OCI-LY3 (cell line): ENCODE data around the gene DSCAM.

Experiments
- EZH2phosphoT487 ChIP-seq: fragments of 200-600 bp; shearing (Covaris generic); IDR thresholded peaks from 2 replicates; pipeline ENCODE4 v1.6.1; 2018; ENCODE audit warnings: antibody characterized with exemption, mixed run types, low read depth
- TF ChIP-seq, protein P1 (sequence below): fragments of 200-600, 300-600 bp; sonication (generic); IDR thresholded peaks from 2 replicates; pipeline ENCODE4 v1.5.1; 2014; ENCODE audit warnings: antibody characterized with exemption, low read length, low read depth

DNA sequence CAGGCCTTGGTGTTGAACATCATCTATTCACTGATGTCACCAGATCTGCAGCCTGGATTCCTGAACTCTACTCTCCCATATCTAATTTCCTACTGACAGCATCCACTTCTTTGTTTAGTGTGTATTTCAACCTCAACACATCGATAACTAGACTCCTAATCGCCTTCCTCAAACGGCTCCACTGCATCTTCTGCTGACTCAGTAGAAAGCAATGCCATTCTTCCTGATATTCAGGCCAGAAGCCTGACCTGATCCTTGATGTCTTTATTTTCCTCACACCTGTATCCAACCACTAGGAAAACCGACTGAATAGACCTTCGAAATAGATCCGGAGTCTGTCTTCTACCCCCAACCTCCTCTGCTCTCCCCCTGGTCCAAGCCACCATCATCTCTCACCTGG, 512.8 kb downstream of the DSCAM start:
- TF ChIP-seq, protein P1, sequence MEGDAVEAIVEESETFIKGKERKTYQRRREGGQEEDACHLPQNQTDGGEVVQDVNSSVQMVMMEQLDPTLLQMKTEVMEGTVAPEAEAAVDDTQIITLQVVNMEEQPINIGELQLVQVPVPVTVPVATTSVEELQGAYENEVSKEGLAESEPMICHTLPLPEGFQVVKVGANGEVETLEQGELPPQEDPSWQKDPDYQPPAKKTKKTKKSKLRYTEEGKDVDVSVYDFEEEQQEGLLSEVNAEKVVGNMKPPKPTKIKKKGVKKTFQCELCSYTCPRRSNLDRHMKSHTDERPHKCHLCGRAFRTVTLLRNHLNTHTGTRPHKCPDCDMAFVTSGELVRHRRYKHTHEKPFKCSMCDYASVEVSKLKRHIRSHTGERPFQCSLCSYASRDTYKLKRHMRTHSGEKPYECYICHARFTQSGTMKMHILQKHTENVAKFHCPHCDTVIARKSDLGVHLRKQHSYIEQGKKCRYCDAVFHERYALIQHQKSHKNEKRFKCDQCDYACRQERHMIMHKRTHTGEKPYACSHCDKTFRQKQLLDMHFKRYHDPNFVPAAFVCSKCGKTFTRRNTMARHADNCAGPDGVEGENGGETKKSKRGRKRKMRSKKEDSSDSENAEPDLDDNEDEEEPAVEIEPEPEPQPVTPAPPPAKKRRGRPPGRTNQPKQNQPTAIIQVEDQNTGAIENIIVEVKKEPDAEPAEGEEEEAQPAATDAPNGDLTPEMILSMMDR = no peak
- TF ChIP-seq EZH2phosphoT487 = no peak
